Adipose tissue (tissue), 3 donors: Measurements from ENCODE around the gene SELENOI. TPM values are rescaled to one million over a fixed set of nuclear protein-coding genes. Genes with fewer than 3 reads are reported as not detected.

Experiments
- H3K27ac ChIP-seq: one replicate; pipeline ENCODE4 v1.5.1; 2013; ENCODE audit warnings: low read depth, low read length
- WGBS, 3 donors: extraction: QIAGEN DNeasy Blood & Tissue Kit; methylation state at CpG; one replicate each; pipeline ENCODE4 v1.1.7; 2013; 5-methylcytosine and 5-hydroxymethylcytosine counted together
- polyA plus RNA-seq, 3 donors: library from polyadenylated mRNA; stranded (reverse); fragments of 200-250 nt; gene quantifications; one replicate each; pipeline ENCODE4 v1.2.3, GENCODE V29; 2013
- donor health status: healthy with polysubstance abuse.
- donor health status: Bipolar disorder and iron deficiency.
- donor health status: healthy.

The SELENOI gene
- polyA plus RNA-seq, 3 donors: 1.3 to 3.4 (median 2.7) TPM

- H3K27ac ChIP-seq: no peak overlapping the region
Observed at GRCh38 chr2:26394694-26395093, 48.8 kb downstream of the SELENOI start.

GRCh38 chr2:26395394-26395793 is 49.5 kb downstream of the SELENOI start:
- H3K27ac ChIP-seq: no peak overlapping the region
- 66 to 83% (median 76%) methylated on average over 4 of the region's 4 CpGs for WGBS, 3 donors

More at GRCh38 chr2:26394694-26395093, 48.8 kb downstream of the SELENOI start:
- WGBS, 3 donors: 80 to 94% (median 94%) methylated on average over 4 of the region's 4 CpGs

- 88 to 91% (median 88%) methylated on average over 5 of the region's 5 CpGs for WGBS, 3 donors
- H3K27ac ChIP-seq: no peak overlapping the region
Observed at GRCh38 chr2:26396734-26397298, 50.9 kb downstream of the SELENOI start.

GRCh38 chr2:26399771-26400376 is 53.9 kb downstream of the SELENOI start:
- 31 to 65% (median 38%) methylated on average over 4 of the region's 4 CpGs for WGBS, 3 donors
- no peak overlapping the region for H3K27ac ChIP-seq

- WGBS, 3 donors: 72 to 92% (median 75%) methylated on average over 5 of the region's 5 CpGs
- H3K27ac ChIP-seq: no peak overlapping the region
Observed at GRCh38 chr2:26400723-26401122, 54.8 kb downstream of the SELENOI start.

- H3K27ac ChIP-seq: no peak within 1 kb of the TSS
- WGBS, 3 donors: 11 to 15% (median 14%) methylated on average over 61 to 63 of the region's 63 CpGs
Observed at GRCh38 chr2:26401739-26402541, 56.0 kb downstream of the SELENOI start, which contains the start of gene DRC1. DRC1 (plus strand) TSS chr2:26401920; CDS start chr2:26401990, 70 bp downstream.

GRCh38 chr2:26407526-26407925 is 61.6 kb downstream of the SELENOI start:
- no peak overlapping the region for H3K27ac ChIP-seq
- 59 to 62% (median 62%) methylated on average over 9 of the region's 9 CpGs for WGBS, 3 donors

- no peak overlapping the region for H3K27ac ChIP-seq
- 31 to 89% (median 85%) methylated on average over 1 of the region's 1 CpG for WGBS, 3 donors
Observed at GRCh38 chr2:26409785-26410184, 63.8 kb downstream of the SELENOI start.

- H3K27ac ChIP-seq: no peak overlapping the region
- 80 to 89% (median 85%) methylated on average over 2 of the region's 2 CpGs for WGBS, 3 donors
Observed at GRCh38 chr2:26410764-26411243, 64.9 kb downstream of the SELENOI start.

GRCh38 chr2:26411419-26411818 is 65.5 kb downstream of the SELENOI start:
- H3K27ac ChIP-seq: no peak overlapping the region
- 90 to 98% (median 91%) methylated on average over 6 of the region's 6 CpGs for WGBS, 3 donors

- 54 to 81% (median 61%) methylated on average over 10 of the region's 10 CpGs for WGBS, 3 donors
- H3K27ac ChIP-seq: no peak overlapping the region
Observed at GRCh38 chr2:26412091-26412673, 66.2 kb downstream of the SELENOI start.

- WGBS, 3 donors: 88 to 100% (median 94%) methylated on average over 3 of the region's 3 CpGs
- H3K27ac ChIP-seq: no peak overlapping the region
Observed at GRCh38 chr2:26414311-26414710, 68.4 kb downstream of the SELENOI start.

- H3K27ac ChIP-seq: no peak overlapping the region
- 87 to 89% (median 87%) methylated on average over 5 of the region's 5 CpGs for WGBS, 3 donors
Observed at GRCh38 chr2:26421961-26422360, 76.0 kb downstream of the SELENOI start.

- WGBS, 3 donors: 47 to 60% (median 56%) methylated on average over 9 of the region's 9 CpGs
- H3K27ac ChIP-seq: no peak overlapping the region
Observed at GRCh38 chr2:26422947-26423629, 77.1 kb downstream of the SELENOI start.

- 36 to 84% (median 79%) methylated on average over 9 of the region's 9 CpGs for WGBS, 3 donors
Observed at GRCh38 chr2:26423750-26424149, 77.8 kb downstream of the SELENOI start.

GRCh38 chr2:26424221-26424620 is 78.3 kb downstream of the SELENOI start:
- 34 to 80% (median 70%) methylated on average over 3 of the region's 3 CpGs for WGBS, 3 donors
- H3K27ac ChIP-seq: no peak overlapping the region

More at GRCh38 chr2:26423750-26424149, 77.8 kb downstream of the SELENOI start:
- H3K27ac ChIP-seq: no peak overlapping the region

GRCh38 chr2:26428846-26429245 is 82.9 kb downstream of the SELENOI start:
- no peak overlapping the region for H3K27ac ChIP-seq
- WGBS, 3 donors: 95 to 97% (median 96%) methylated on average over 2 of the region's 2 CpGs
